OCI-LY3 (cell line): ENCODE data around the gene ARMC8.

Source experiments
- H2AFZ ChIP-seq: fragments of 200-600, 300-600 bp; shearing (Covaris generic); 2 replicates; pipeline ENCODE4 v1.6.0; 2014; ENCODE audit warnings: antibody characterized with exemption, low read depth, low read length
- H3K27ac ChIP-seq: fragments of 200-600, 300-600 bp; sonication (generic); 2 replicates; pipeline ENCODE4 v1.5.1; 2014; ENCODE audit warnings: mild to moderate bottlenecking, low read length, moderate library complexity, mixed read lengths
- H3K27me3 ChIP-seq: fragments of 200-600, 300-600 bp; sonication (generic); 2 replicates; pipeline ENCODE4 v1.6.1; 2014; ENCODE audit warnings: low read depth, low read length, mixed read lengths
- H3K36me3 ChIP-seq: fragments of 200-600, 300-600 bp; sonication (generic); replicated peaks from 2 replicates; pipeline ENCODE3; 2014; ENCODE audit warnings: low read depth, low read length, mixed read lengths
- H3K4me1 ChIP-seq: fragments of 300-600, 200-600 bp; sonication (generic); 2 replicates; pipeline ENCODE4 v1.6.1; 2014; ENCODE audit warnings: low read length, mixed read lengths
- H3K4me2 ChIP-seq: fragments of 200-600, 300-600 bp; sonication (generic); 2 replicates; pipeline ENCODE4 v1.6.1; 2014; ENCODE audit warnings: low read length, mixed read lengths
- H3K4me3 ChIP-seq: fragments of 300-600, 200-600 bp; sonication (generic); 2 replicates; pipeline ENCODE4 v1.5.1; 2014; ENCODE audit warnings: antibody characterized with exemption, mild to moderate bottlenecking, low read length, moderate library complexity
- H3K79me2 ChIP-seq: fragments of 300-600, 200-600 bp; shearing (Covaris generic); 2 replicates; pipeline ENCODE4 v1.6.1; 2014; ENCODE audit warnings: mild to moderate bottlenecking, low read length, mixed read lengths
- H3K9ac ChIP-seq: fragments of 300-600, 200-600 bp; shearing (Covaris generic); 2 replicates; pipeline ENCODE4 v1.6.0; 2014; ENCODE audit warnings: mild to moderate bottlenecking, low read length, moderate library complexity
- H3K9me3 ChIP-seq: fragments of 200-600, 300-600 bp; shearing (Covaris generic); 2 replicates; pipeline ENCODE4 v1.6.1; 2014; ENCODE audit warnings: low read length, mixed read lengths; ENCODE audit not compliant: insufficient read depth
- H4K20me1 ChIP-seq: fragments of 200-600, 300-600 bp; sonication (generic); 2 replicates; pipeline ENCODE4 v1.6.1; 2016; ENCODE audit warnings: low read length, mixed read lengths; ENCODE audit not compliant: insufficient read depth
- EZH2phosphoT487 ChIP-seq: fragments of 200-600 bp; shearing (Covaris generic); IDR thresholded peaks from 2 replicates; pipeline ENCODE4 v1.6.1; 2018; ENCODE audit warnings: antibody characterized with exemption, mixed run types, low read depth
- TF ChIP-seq, protein P1 (sequence below): fragments of 200-600, 300-600 bp; sonication (generic); IDR thresholded peaks from 2 replicates; pipeline ENCODE4 v1.5.1; 2014; ENCODE audit warnings: antibody characterized with exemption, low read length, low read depth

Gene ARMC8

DNA sequence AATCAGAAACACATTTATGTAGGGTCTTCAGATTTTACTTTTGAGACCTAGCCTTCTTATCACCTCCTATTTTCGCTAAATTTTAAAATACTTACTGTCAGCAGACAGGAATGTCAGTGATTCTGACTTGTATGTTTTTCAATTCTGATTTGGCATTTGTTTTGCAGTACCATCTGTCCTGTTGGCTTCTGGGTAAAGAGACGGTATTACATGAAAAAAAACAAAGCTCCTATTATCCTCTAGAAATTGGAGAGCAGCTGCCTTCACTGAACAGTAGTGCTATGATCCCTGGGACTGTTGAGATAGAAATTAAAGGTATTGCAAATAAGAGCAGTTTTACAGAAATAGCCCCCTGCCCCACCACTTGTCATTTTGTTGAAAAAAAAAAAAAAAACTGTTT lies 8.4 kb downstream of the ARMC8 start:
- Histone ChIP-seq H4K20me1 (peaks cover 51% of the 10 kb centered on the region), H3K4me2 (no peak overlapping the region), H3K27me3 (no peaks in the 10 kb centered on the region), H3K4me3 (no peak overlapping the region), H3K27ac (no peak overlapping the region), H3K4me1 (no peaks in the 10 kb centered on the region), H3K9me3 (no peaks in the 10 kb centered on the region), H2AFZ (no peak overlapping the region), H3K36me3 (peaks cover 19% of the 10 kb centered on the region), H3K79me2 (peaks cover 95% of the 10 kb centered on the region), H3K9ac (no peak overlapping the region)
- TF ChIP-seq EZH2phosphoT487: no peak
- TF ChIP-seq, protein P1, sequence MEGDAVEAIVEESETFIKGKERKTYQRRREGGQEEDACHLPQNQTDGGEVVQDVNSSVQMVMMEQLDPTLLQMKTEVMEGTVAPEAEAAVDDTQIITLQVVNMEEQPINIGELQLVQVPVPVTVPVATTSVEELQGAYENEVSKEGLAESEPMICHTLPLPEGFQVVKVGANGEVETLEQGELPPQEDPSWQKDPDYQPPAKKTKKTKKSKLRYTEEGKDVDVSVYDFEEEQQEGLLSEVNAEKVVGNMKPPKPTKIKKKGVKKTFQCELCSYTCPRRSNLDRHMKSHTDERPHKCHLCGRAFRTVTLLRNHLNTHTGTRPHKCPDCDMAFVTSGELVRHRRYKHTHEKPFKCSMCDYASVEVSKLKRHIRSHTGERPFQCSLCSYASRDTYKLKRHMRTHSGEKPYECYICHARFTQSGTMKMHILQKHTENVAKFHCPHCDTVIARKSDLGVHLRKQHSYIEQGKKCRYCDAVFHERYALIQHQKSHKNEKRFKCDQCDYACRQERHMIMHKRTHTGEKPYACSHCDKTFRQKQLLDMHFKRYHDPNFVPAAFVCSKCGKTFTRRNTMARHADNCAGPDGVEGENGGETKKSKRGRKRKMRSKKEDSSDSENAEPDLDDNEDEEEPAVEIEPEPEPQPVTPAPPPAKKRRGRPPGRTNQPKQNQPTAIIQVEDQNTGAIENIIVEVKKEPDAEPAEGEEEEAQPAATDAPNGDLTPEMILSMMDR: no peak

DNA sequence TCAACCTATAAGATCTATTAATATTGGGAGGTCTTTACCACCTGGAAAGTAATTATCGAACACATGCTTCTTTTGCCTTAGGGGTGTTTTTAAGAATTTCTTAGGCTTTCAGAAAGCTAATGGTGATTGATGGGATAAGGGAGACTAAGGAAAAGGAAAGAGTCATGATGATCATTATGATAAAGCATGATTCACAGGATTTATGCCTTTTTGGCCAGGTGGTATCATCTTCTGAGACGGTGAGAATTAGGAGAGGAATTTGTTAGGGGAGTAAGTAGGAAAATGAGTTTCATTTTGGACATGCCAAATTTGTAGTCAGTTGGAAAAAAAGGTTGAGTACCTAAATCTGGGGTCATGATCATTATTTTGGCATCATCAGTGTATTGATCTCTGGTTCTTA lies 8.9 kb downstream of the ARMC8 start:
- H3K4me3 ChIP-seq: no peak overlapping the region
- H3K27me3 ChIP-seq: no peaks in the 10 kb centered on the region
- peaks cover 95% of the 10 kb centered on the region for H3K79me2 ChIP-seq
- no peaks in the 10 kb centered on the region for H3K9me3 ChIP-seq
- no peaks in the 10 kb centered on the region for H3K4me1 ChIP-seq
- H4K20me1 ChIP-seq: peaks cover 52% of the 10 kb centered on the region
- no peak overlapping the region for H3K4me2 ChIP-seq
- H3K27ac ChIP-seq: no peak overlapping the region
- H3K9ac ChIP-seq: no peak overlapping the region
- H2AFZ ChIP-seq: no peak overlapping the region
- TF ChIP-seq EZH2phosphoT487: no peak
- TF ChIP-seq, protein P1: no peak
- H3K36me3 ChIP-seq: peaks cover 14% of the 10 kb centered on the region

DNA sequence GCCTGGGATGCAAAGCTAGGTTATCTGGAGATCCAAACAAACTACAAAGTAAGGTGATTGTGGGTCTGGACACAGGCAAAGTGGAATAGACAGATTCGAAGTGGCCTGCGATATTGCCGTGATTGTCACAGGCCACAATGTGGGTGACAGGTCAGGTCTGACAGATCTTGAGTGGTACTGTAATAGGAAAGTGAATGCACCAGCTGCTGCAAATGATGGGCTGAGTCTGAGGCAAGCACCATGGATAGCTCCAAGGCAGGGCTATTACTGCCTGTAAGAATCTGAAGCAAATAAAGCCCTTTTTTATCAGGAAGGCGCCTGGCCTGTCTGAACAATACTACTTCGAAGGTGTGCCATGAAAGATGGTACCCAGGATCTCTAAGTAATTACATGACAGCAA lies 10.0 kb downstream of the ARMC8 start:
- Histone ChIP-seq H3K9ac (no peak overlapping the region), H3K9me3 (no peaks in the 10 kb centered on the region), H3K27ac (no peak overlapping the region), H3K27me3 (no peaks in the 10 kb centered on the region), H3K79me2 (peaks cover 95% of the 10 kb centered on the region), H3K36me3 (peaks cover 6% of the 10 kb centered on the region), H3K4me2 (no peak overlapping the region), H4K20me1 (peaks cover 53% of the 10 kb centered on the region), H2AFZ (no peak overlapping the region), H3K4me3 (no peak overlapping the region), H3K4me1 (no peaks in the 10 kb centered on the region)
- TF ChIP-seq EZH2phosphoT487: no peak
- TF ChIP-seq, protein P1: no peak

DNA sequence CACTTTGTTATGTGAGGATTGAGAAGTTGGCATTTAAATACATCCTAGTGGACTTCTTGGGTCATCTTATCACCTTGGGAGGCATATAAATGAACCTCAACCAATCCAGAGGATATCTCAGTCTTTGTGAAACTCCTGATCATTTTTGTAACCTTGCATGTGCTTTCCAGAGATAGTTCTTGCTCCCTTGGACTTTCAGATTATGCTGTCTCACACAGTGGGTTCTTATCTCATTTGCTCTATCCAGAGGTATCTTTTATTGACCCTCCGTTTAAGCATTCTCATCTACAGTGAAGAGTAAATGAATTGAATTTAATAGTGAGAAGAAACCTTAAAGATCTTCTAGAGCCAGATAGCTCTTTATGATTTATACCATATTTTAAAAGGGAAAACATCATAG lies 10.4 kb downstream of the ARMC8 start:
- no peaks in the 10 kb centered on the region for H3K4me1 ChIP-seq
- TF ChIP-seq, protein P1: no peak
- no peak for TF ChIP-seq EZH2phosphoT487

More for the DNA sequence above, 10.4 kb downstream of the ARMC8 start:
- H3K79me2 ChIP-seq: peaks cover 96% of the 10 kb centered on the region
- H2AFZ ChIP-seq: no peak overlapping the region
- no peaks in the 10 kb centered on the region for H3K9me3 ChIP-seq
- peaks cover 58% of the 10 kb centered on the region for H4K20me1 ChIP-seq
- no peak overlapping the region for H3K27ac ChIP-seq
- H3K4me2 ChIP-seq: no peak overlapping the region
- H3K4me3 ChIP-seq: no peak overlapping the region
- H3K36me3 ChIP-seq: peaks cover 6% of the 10 kb centered on the region
- H3K27me3 ChIP-seq: no peaks in the 10 kb centered on the region
- H3K9ac ChIP-seq: no peak overlapping the region
